Suprapubic skin (tissue), 4 donors: ENCODE measurements around the gene HECTD1. TPM values are rescaled to one million over a fixed set of nuclear protein-coding genes. Genes with fewer than 3 reads are reported as not detected.
"Not testable (repeated sequence)": the region's sequence is repeated elsewhere in the genome, so short reads cannot be mapped to it uniquely, and the experiment has no call there.

Experiments used
- DNase-seq, 2 donors: peaks; one replicate each; pipeline ENCODE4 v3.0.0-alpha.2; 2019; ENCODE audit warnings: low spot score in 2 of 2
- H3K27ac ChIP-seq: fragments of 200-600 bp; sonication (generic); one replicate; pipeline ENCODE4 v1.5.1; 2019
- H3K27me3 ChIP-seq: fragments of 200-600 bp; sonication (generic); one replicate; pipeline ENCODE4 v1.5.1; 2019
- H3K36me3 ChIP-seq: fragments of 200-600 bp; sonication (generic); one replicate; pipeline ENCODE4 v1.5.1; 2019
- H3K4me1 ChIP-seq: fragments of 200-600 bp; sonication (generic); one replicate; pipeline ENCODE4 v1.5.1; 2019
- H3K4me3 ChIP-seq: fragments of 200-600 bp; sonication (generic); one replicate; pipeline ENCODE4 v1.5.1; 2019; ENCODE audit warnings: mild to moderate bottlenecking
- H3K9me3 ChIP-seq: fragments of 200-600 bp; sonication (generic); one replicate; pipeline ENCODE4 v1.5.1; 2019
- CTCF ChIP-seq, 2 donors: fragments of 200-600 bp in 1 of 2; fragments of 450-650 bp in 1 of 2; sonication (generic) in 1 of 2; IDR thresholded peaks; one replicate each; pipeline ENCODE4 v1.5.1; 2016 to 2019; ENCODE audit warnings: antibody characterized with exemption in 2 of 2, mild to moderate bottlenecking in 1 of 2, moderate library complexity in 1 of 2
- EP300 ChIP-seq: sonication (generic); formaldehyde crosslinking; IDR thresholded peaks from one replicate; pipeline ENCODE4 v1.6.1; 2017; ENCODE audit warnings: antibody characterized with exemption
- POLR2A ChIP-seq, 2 donors: fragments of 450-650 bp; IDR thresholded peaks; one replicate each; pipeline ENCODE4 v1.6.1; 2017; ENCODE audit warnings: antibody characterized with exemption in 2 of 2, mild to moderate bottlenecking in 2 of 2, moderate library complexity in 2 of 2
- POLR2AphosphoS5 ChIP-seq, 3 donors: sonication (generic); formaldehyde crosslinking; IDR thresholded peaks; one replicate each; pipeline ENCODE4 v1.6.1; 2017; ENCODE audit warnings: antibody characterized with exemption in 3 of 3
- WGBS: methylation state at CpG from one replicate; pipeline ENCODE4 v1.1.5; 2018; 5-methylcytosine and 5-hydroxymethylcytosine counted together
- total RNA-seq, 4 donors: library from RNA; depleted of rRNA; stranded (reverse); fragments of >200 nt; gene quantifications; one replicate each; pipeline ENCODE4 v1.1.0, GENCODE V29; 2016

The HECTD1 gene
- total RNA-seq, 4 donors from 2014 or later: 197 to 442 (median 271) TPM

GRCh38 chr14:31189346-31190218, 18.0 kb downstream of the HECTD1 start:
- 85% methylated on average over 5 of the region's 5 CpGs for WGBS
- peaks cover 17% of the 10 kb centered on the region for H3K36me3 ChIP-seq
- no peaks in the 10 kb centered on the region for H3K27me3 ChIP-seq
- no peaks in the 10 kb centered on the region for H3K4me1 ChIP-seq
- no peak for TF ChIP-seq POLR2A (IDR thresholded peaks at IDR 0.05)
- no peak for TF ChIP-seq CTCF (IDR thresholded peaks at IDR 0.05)
- no peak for TF ChIP-seq EP300
- TF ChIP-seq POLR2AphosphoS5 (IDR thresholded peaks at IDR 0.05): no peak
- no peak overlapping the region for H3K27ac ChIP-seq
- no peak for DNase-seq
- H3K4me3 ChIP-seq: no peak overlapping the region
- no peaks in the 10 kb centered on the region for H3K9me3 ChIP-seq

GRCh38 chr14:31188744-31189143, 18.8 kb downstream of the HECTD1 start:
- TF ChIP-seq EP300: no peak
- TF ChIP-seq CTCF (IDR thresholded peaks at IDR 0.05): no peak
- TF ChIP-seq POLR2AphosphoS5 (IDR thresholded peaks at IDR 0.05): no peak
- TF ChIP-seq POLR2A (IDR thresholded peaks at IDR 0.05): no peak
- WGBS: 100% methylated on average over 1 of the region's 1 CpG
- H3K36me3 ChIP-seq: peaks cover 17% of the 10 kb centered on the region
- no peaks in the 10 kb centered on the region for H3K4me1 ChIP-seq
- DNase-seq: no peak
- no peak overlapping the region for H3K27ac ChIP-seq
- H3K9me3 ChIP-seq: no peaks in the 10 kb centered on the region
- no peaks in the 10 kb centered on the region for H3K27me3 ChIP-seq
- H3K4me3 ChIP-seq: no peak overlapping the region

- peaks cover 27% of the 10 kb centered on the region for H3K36me3 ChIP-seq
- H3K27me3 ChIP-seq, H3K9me3 ChIP-seq, H3K4me1 ChIP-seq, DNase-seq, H3K4me3 ChIP-seq, H3K27ac ChIP-seq: not testable (repeated sequence)
- 88% methylated on average over 6 of the region's 6 CpGs for WGBS
Observed at GRCh38 chr14:31182016-31182415, 25.6 kb downstream of the HECTD1 start.

- 93% methylated on average over 3 of the region's 3 CpGs for WGBS
- no peak overlapping the region for H3K4me3 ChIP-seq
- H3K9me3 ChIP-seq: no peaks in the 10 kb centered on the region
- no peak for TF ChIP-seq CTCF (IDR thresholded peaks at IDR 0.05)
- TF ChIP-seq POLR2AphosphoS5 (IDR thresholded peaks at IDR 0.05): no peak
- no peak for TF ChIP-seq EP300
- TF ChIP-seq POLR2A (IDR thresholded peaks at IDR 0.05): no peak
- no peak overlapping the region for H3K27ac ChIP-seq
- H3K4me1 ChIP-seq: no peaks in the 10 kb centered on the region
- DNase-seq: no peak
- no peaks in the 10 kb centered on the region for H3K27me3 ChIP-seq
- peaks cover 29% of the 10 kb centered on the region for H3K36me3 ChIP-seq
Observed at GRCh38 chr14:31181271-31181670, 26.3 kb downstream of the HECTD1 start.

- 83% methylated on average over 3 of the region's 3 CpGs for WGBS
- TF ChIP-seq POLR2A (IDR thresholded peaks at IDR 0.05) (no peak), POLR2AphosphoS5 (IDR thresholded peaks at IDR 0.05) (no peak), CTCF (IDR thresholded peaks at IDR 0.05) (no peak), EP300 (no peak)
- Histone ChIP-seq H3K4me3 (no peak overlapping the region), H3K27me3 (no peaks in the 10 kb centered on the region), H3K4me1 (no peaks in the 10 kb centered on the region), H3K36me3 (peaks cover 35% of the 10 kb centered on the region), H3K27ac (no peak overlapping the region), H3K9me3 (no peaks in the 10 kb centered on the region)
- DNase-seq: no peak
Observed at GRCh38 chr14:31180299-31181051, 27.1 kb downstream of the HECTD1 start.
